Neural progenitor cell (in vitro differentiated cells): ENCODE results near the gene AKAP17A. TPM values are rescaled to one million over a fixed set of nuclear protein-coding genes. Genes with fewer than 3 reads are reported as not detected.

Experiments used
- DNase-seq: peaks from one replicate; pipeline ENCODE4 v3.0.0-alpha.2; 2016; ENCODE audit warnings: low spot score
- H2AFZ ChIP-seq: fragments of 200-600 bp; sonication (generic); replicated peaks from 2 replicates; pipeline ENCODE4 v1.6.1; 2016; ENCODE audit warnings: antibody characterized with exemption
- H3F3A ChIP-seq: fragments of 200-600 bp; sonication (generic); 2 replicates; pipeline ENCODE4 v1.6.1; 2016; ENCODE audit warnings: antibody characterized with exemption, low read depth
- H3K27ac ChIP-seq: fragments of 200-600 bp; sonication (generic); 2 replicates; pipeline ENCODE4 v1.5.1; 2016; ENCODE audit warnings: mild to moderate bottlenecking
- H3K27me3 ChIP-seq: fragments of 200-600 bp; sonication (generic); 2 replicates; pipeline ENCODE4 v1.6.1; 2016; ENCODE audit warnings: mild to moderate bottlenecking, moderate library complexity
- H3K36me3 ChIP-seq: fragments of 200-600 bp; sonication (generic); 2 replicates; pipeline ENCODE4 v1.5.1; 2016
- H3K4me1 ChIP-seq: fragments of 200-600 bp; sonication (generic); 2 replicates; pipeline ENCODE4 v1.6.1; 2016; ENCODE audit warnings: mixed run types
- H3K4me2 ChIP-seq: fragments of 200-600 bp; sonication (generic); 2 replicates; pipeline ENCODE4 v1.6.1; 2016
- H3K4me3 ChIP-seq: fragments of 200-600 bp; sonication (generic); 2 replicates; pipeline ENCODE4 v1.5.1; 2016
- H3K79me2 ChIP-seq: fragments of 200-600 bp; sonication (generic); 2 replicates; pipeline ENCODE4 v1.6.1; 2016; ENCODE audit warnings: low read depth
- H3K9ac ChIP-seq: fragments of 200-600 bp; sonication (generic); 2 replicates; pipeline ENCODE4 v1.6.1; 2016
- H3K9me3 ChIP-seq: fragments of 200-600 bp; sonication (generic); 2 replicates; pipeline ENCODE4 v1.5.1; 2016; ENCODE audit warnings: low read depth
- H4K20me1 ChIP-seq: fragments of 200-600 bp; sonication (generic); 2 replicates; pipeline ENCODE4 v1.6.1; 2016; ENCODE audit warnings: low read depth
- H3K27ac Mint-ChIP-seq: 3 replicates; pipeline ENCODE4 v1.8.0; 2021; ENCODE audit warnings: mixed read lengths
- H3K27me3 Mint-ChIP-seq: 2 replicates; pipeline ENCODE4 v1.8.0; 2022; ENCODE audit warnings: low read depth, mild to moderate bottlenecking, inconsistent platforms, moderate library complexity, mixed read lengths; ENCODE audit not compliant: insufficient read depth
- H3K36me3 Mint-ChIP-seq: 3 replicates; pipeline ENCODE4 v1.8.0; 2021; ENCODE audit warnings: mixed read lengths
- H3K4me1 Mint-ChIP-seq: 3 replicates; pipeline ENCODE4 v1.8.0; 2021; ENCODE audit warnings: mixed read lengths
- H3K4me3 Mint-ChIP-seq: 3 replicates; pipeline ENCODE4 v1.8.0; 2021; ENCODE audit warnings: mild to moderate bottlenecking, moderate library complexity, mixed read lengths
- H3K9me3 Mint-ChIP-seq: 3 replicates; pipeline ENCODE4 v1.8.0; 2020; ENCODE audit warnings: mixed read lengths
- CTCF ChIP-seq: fragments of 200-600 bp; sonication (generic); IDR thresholded peaks from 2 replicates; pipeline ENCODE4 v1.5.1; 2017; ENCODE audit warnings: antibody characterized with exemption, mild to moderate bottlenecking
- EZH2 ChIP-seq: fragments of 200-600 bp; sonication (generic); IDR thresholded peaks from 2 replicates; pipeline ENCODE4 v1.6.1; 2017; ENCODE audit warnings: antibody characterized with exemption, mild to moderate bottlenecking, moderate library complexity
- EZH2phosphoT487 ChIP-seq: fragments of 200-600 bp; sonication (generic); IDR thresholded peaks from 2 replicates; pipeline ENCODE4 v1.6.1; 2017; ENCODE audit warnings: antibody characterized with exemption
- total RNA-seq: library from RNA; depleted of rRNA; stranded (reverse); fragments of >200 nt; gene quantifications from 2 replicates; pipeline ENCODE4 v1.2.3, GENCODE V29; 2015; ENCODE audit warnings: low replicate concordance

Gene AKAP17A
- total RNA-seq, 1 donor from 2014 or later: 10.7 TPM

- Mint-ChIP-seq H3K27ac (no peak overlapping the region), H3K4me1 (no peaks in the 10 kb centered on the region), H3K4me3 (no peak overlapping the region), H3K27me3 (peaks cover 10% of the 10 kb centered on the region), H3K9me3 (no peaks in the 10 kb centered on the region), H3K36me3 (peaks cover 35% of the 10 kb centered on the region)
- no peaks in the 10 kb centered on the region for H3K9me3 ChIP-seq
- peaks cover 10% of the 10 kb centered on the region for H3K36me3 ChIP-seq
- no peak overlapping the region for H3K27ac ChIP-seq
- DNase-seq: no peak
- H3K4me2 ChIP-seq: no peak overlapping the region
- no peaks in the 10 kb centered on the region for H3K4me1 ChIP-seq
- no peaks in the 10 kb centered on the region for H4K20me1 ChIP-seq
- no peak overlapping the region for H3K4me3 ChIP-seq
- H3K27me3 ChIP-seq: no peaks in the 10 kb centered on the region
- TF ChIP-seq CTCF (no peak), EZH2 (no peak), EZH2phosphoT487 (no peak)
- no peak overlapping the region for H3K9ac ChIP-seq
- H3F3A ChIP-seq: peaks cover 4% of the 10 kb centered on the region
- H3K79me2 ChIP-seq: peaks cover 2% of the 10 kb centered on the region
- no peak overlapping the region for H2AFZ ChIP-seq
These were observed 10.9 kb downstream of the AKAP17A start for GRCh38 chrX:1602299-1602698.

GRCh38 chrX:1606496-1606895 lies 15.1 kb downstream of the AKAP17A start:
- Histone ChIP-seq H3K36me3 (peaks cover 10% of the 10 kb centered on the region), H3F3A (peaks cover 4% of the 10 kb centered on the region), H3K79me2 (no peaks in the 10 kb centered on the region), H3K27ac (no peak overlapping the region), H3K4me2 (no peak overlapping the region), H3K9ac (no peak overlapping the region), H3K4me1 (no peaks in the 10 kb centered on the region), H3K9me3 (no peaks in the 10 kb centered on the region), H2AFZ (no peak overlapping the region), H3K27me3 (no peaks in the 10 kb centered on the region), H3K4me3 (no peak overlapping the region), H4K20me1 (no peaks in the 10 kb centered on the region)
- Mint-ChIP-seq H3K4me3 (no peak overlapping the region), H3K4me1 (no peaks in the 10 kb centered on the region), H3K9me3 (no peaks in the 10 kb centered on the region), H3K27me3 (peaks cover 3% of the 10 kb centered on the region), H3K27ac (no peak overlapping the region), H3K36me3 (peaks cover 24% of the 10 kb centered on the region)
- TF ChIP-seq EZH2phosphoT487: no peak
- TF ChIP-seq EZH2: no peak
- no peak for TF ChIP-seq CTCF
- no peak for DNase-seq

- Histone ChIP-seq H3K4me3 (no peak overlapping the region), H3K27ac (no peak overlapping the region), H2AFZ (no peak overlapping the region), H4K20me1 (no peaks in the 10 kb centered on the region), H3K79me2 (no peaks in the 10 kb centered on the region), H3K9me3 (no peaks in the 10 kb centered on the region), H3K27me3 (no peaks in the 10 kb centered on the region), H3K4me2 (no peak overlapping the region), H3F3A (peaks cover 4% of the 10 kb centered on the region), H3K9ac (no peak overlapping the region), H3K36me3 (no peaks in the 10 kb centered on the region), H3K4me1 (no peaks in the 10 kb centered on the region)
- no peaks in the 10 kb centered on the region for H3K9me3 Mint-ChIP-seq
- H3K36me3 Mint-ChIP-seq: peaks cover 7% of the 10 kb centered on the region
- TF ChIP-seq EZH2phosphoT487: no peak
- no peak for TF ChIP-seq CTCF
- no peak for TF ChIP-seq EZH2
- no peak overlapping the region for H3K4me3 Mint-ChIP-seq
- H3K27me3 Mint-ChIP-seq: peaks cover 4% of the 10 kb centered on the region
- DNase-seq: no peak
- no peaks in the 10 kb centered on the region for H3K4me1 Mint-ChIP-seq
- H3K27ac Mint-ChIP-seq: peak overlapping the region; percentile 25
These were observed 17.9 kb downstream of the AKAP17A start for GRCh38 chrX:1609311-1609710.

GRCh38 chrX:1609762-1610161 lies 18.4 kb downstream of the AKAP17A start:
- Histone ChIP-seq H2AFZ (no peak overlapping the region), H4K20me1 (no peaks in the 10 kb centered on the region), H3K9ac (no peak overlapping the region), H3K27ac (no peak overlapping the region), H3K36me3 (no peaks in the 10 kb centered on the region), H3K27me3 (no peaks in the 10 kb centered on the region), H3K4me2 (no peak overlapping the region), H3K4me3 (no peak overlapping the region), H3K4me1 (no peaks in the 10 kb centered on the region), H3K79me2 (no peaks in the 10 kb centered on the region), H3F3A (peaks cover 2% of the 10 kb centered on the region), H3K9me3 (no peaks in the 10 kb centered on the region)
- no peak for DNase-seq
- Mint-ChIP-seq H3K4me3 (no peak overlapping the region), H3K36me3 (peaks cover 4% of the 10 kb centered on the region), H3K27me3 (peaks cover 5% of the 10 kb centered on the region), H3K9me3 (no peaks in the 10 kb centered on the region), H3K27ac (peak overlapping the region; percentile 25), H3K4me1 (peaks cover under 1% of the 10 kb centered on the region)
- TF ChIP-seq EZH2 (no peak), CTCF (no peak), EZH2phosphoT487 (no peak)
